ENCODE measurements around the gene MZT2B.
"Not testable (repeated sequence)": the region's sequence is repeated elsewhere in the genome, so short reads cannot be mapped to it uniquely, and the experiment has no call there.

The MZT2B gene

GRCh38 chr2:130219147-130219546 is 37.1 kb downstream of the MZT2B start:
- not testable (repeated sequence) for DNase-seq (ENCODE audit: low spot score)

GRCh38 chr2:130220505-130220904 is 38.4 kb downstream of the MZT2B start:
- not testable (repeated sequence) for DNase-seq (ENCODE audit: low spot score)

GRCh38 chr2:130222523-130222922 is 40.5 kb downstream of the MZT2B start:
- DNase-seq (ENCODE audit: low spot score): not testable (repeated sequence)

GRCh38 chr2:130228005-130228404 is 45.9 kb downstream of the MZT2B start:
- not testable (repeated sequence) for DNase-seq (ENCODE audit: low spot score)

GRCh38 chr2:130228467-130229160 is 46.6 kb downstream of the MZT2B start:
- not testable (repeated sequence) for DNase-seq (ENCODE audit: low spot score)

- DNase-seq (ENCODE audit: low spot score): not testable (repeated sequence)
Observed at GRCh38 chr2:130229161-130229510, 47.1 kb downstream of the MZT2B start.

GRCh38 chr2:130230376-130230775 is 48.3 kb downstream of the MZT2B start:
- not testable (repeated sequence) for DNase-seq (ENCODE audit: low spot score)

GRCh38 chr2:130230907-130231306 is 48.8 kb downstream of the MZT2B start:
- not testable (repeated sequence) for DNase-seq (ENCODE audit: low spot score)

- no peak for DNase-seq (ENCODE audit: low spot score)
Observed at GRCh38 chr2:130231656-130232055, 49.6 kb downstream of the MZT2B start.

- DNase-seq (ENCODE audit: low spot score): not testable (repeated sequence)
Observed at GRCh38 chr2:130233066-130233465, 51.0 kb downstream of the MZT2B start.

- DNase-seq (ENCODE audit: low spot score): not testable (repeated sequence)
Observed at GRCh38 chr2:130239581-130239980, 57.5 kb downstream of the MZT2B start.
